PC-3 (cell line): ENCODE results near the gene GPRIN1.

Source experiments
- EZH2 ChIP-seq: fragments of 300-600 bp; sonication (generic); IDR thresholded peaks from one replicate; pipeline ENCODE4 v1.6.1; 2017; ENCODE audit warnings: antibody characterized with exemption, mild to moderate bottlenecking, low read length; ENCODE audit not compliant: unreplicated experiment
- EZH2phosphoT487 ChIP-seq: fragments of 300-600 bp; sonication (generic); IDR thresholded peaks from 2 replicates; pipeline ENCODE4 v1.6.1; 2018; ENCODE audit warnings: mild to moderate bottlenecking, antibody characterized with exemption, low read length, borderline replicate concordance
- TF ChIP-seq, protein P1 (sequence below): fragments of 300-600 bp; sonication (generic); conservative IDR thresholded peaks from 2 replicates; pipeline ENCODE4 v1.5.1; 2017; ENCODE audit warnings: antibody characterized with exemption, low read depth, mild to moderate bottlenecking, low read length

DNA sequence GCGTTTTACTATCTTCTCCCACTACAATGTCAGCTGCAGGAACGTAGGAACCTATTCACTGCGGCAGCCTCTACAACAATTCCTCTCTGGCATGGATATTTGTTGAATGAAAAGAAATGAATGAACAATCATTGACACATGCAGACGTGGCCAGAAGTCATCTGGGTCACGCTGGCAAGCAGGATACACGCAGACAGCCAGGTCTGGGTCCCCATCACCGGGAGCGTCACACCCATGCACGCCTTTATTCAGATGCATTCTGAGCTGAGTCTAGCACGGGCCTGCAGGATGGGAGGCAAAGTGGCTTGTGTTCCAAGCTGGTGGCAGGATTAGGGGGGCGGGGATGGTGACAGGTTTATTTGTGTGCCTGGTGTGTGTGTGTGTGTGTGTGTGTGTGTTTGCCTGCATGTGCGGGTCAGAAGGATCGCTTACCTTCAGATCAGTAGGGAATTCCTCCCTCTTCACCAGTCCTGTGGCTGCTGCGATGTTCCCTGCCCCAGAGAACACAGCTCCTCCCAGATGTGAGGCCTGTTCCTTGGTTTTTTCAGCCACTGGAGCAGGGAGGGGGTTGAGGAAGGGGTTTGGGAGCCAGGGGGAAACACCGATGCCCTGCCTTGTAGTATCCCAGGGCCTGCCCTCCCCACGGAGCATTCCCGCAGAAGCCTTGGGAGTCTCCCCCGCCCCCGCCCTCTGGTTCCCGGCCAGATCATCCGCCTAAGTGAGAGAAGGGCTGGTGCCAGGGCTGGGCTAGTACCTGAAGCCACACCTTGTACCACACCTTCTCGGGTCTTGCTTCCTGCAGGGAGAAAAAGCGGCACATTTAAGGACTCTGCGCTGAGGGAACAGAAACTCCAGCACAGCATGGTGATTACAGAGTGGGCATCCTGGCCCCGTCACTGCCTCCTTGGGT, 16.3 kb upstream of the GPRIN1 start:
- TF ChIP-seq, protein P1, sequence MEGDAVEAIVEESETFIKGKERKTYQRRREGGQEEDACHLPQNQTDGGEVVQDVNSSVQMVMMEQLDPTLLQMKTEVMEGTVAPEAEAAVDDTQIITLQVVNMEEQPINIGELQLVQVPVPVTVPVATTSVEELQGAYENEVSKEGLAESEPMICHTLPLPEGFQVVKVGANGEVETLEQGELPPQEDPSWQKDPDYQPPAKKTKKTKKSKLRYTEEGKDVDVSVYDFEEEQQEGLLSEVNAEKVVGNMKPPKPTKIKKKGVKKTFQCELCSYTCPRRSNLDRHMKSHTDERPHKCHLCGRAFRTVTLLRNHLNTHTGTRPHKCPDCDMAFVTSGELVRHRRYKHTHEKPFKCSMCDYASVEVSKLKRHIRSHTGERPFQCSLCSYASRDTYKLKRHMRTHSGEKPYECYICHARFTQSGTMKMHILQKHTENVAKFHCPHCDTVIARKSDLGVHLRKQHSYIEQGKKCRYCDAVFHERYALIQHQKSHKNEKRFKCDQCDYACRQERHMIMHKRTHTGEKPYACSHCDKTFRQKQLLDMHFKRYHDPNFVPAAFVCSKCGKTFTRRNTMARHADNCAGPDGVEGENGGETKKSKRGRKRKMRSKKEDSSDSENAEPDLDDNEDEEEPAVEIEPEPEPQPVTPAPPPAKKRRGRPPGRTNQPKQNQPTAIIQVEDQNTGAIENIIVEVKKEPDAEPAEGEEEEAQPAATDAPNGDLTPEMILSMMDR: no peak
- no peak for TF ChIP-seq EZH2phosphoT487
- TF ChIP-seq EZH2: no peak
